Uterus (tissue), 2 donors: ENCODE measurements around the gene MPHOSPH6.

Experiments used
- POLR2A ChIP-seq, 2 donors: fragments of 450-650 bp; IDR thresholded peaks; one replicate each; pipeline ENCODE4 v1.6.1; 2016; ENCODE audit warnings: antibody characterized with exemption in 2 of 2, mild to moderate bottlenecking in 1 of 2, moderate library complexity in 1 of 2
- TF ChIP-seq, protein P1 (sequence below), 4 experiments: fragments of 200-600 bp in 2 of 4; fragments of 450-650 bp in 2 of 4; sonication (generic) in 2 of 4; IDR thresholded peaks; one replicate each; pipeline ENCODE4 v1.5.1; 2016 to 2019; ENCODE audit warnings: antibody characterized with exemption in 4 of 4, mild to moderate bottlenecking in 2 of 4, moderate library complexity in 1 of 4

DNA sequence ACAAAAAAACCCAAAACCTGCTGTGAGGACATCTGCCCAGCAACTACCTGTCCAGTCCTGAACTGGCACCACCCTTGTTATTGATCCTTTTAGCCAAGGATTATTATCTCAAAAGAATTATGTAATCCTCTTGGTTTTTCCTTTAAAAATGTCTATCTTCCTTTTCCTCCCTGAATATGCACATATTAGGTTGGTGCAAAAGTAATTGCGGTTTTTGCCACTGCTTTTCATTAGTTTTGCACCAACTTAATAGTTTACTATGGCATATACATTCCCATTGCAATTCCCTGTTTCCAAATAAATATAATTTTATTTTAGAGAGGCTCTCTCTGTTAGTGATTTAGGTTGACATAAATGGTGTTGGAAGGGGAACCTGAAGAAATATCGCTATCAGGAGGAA, 51.3 kb downstream of the MPHOSPH6 start:
- TF ChIP-seq, protein P1, sequence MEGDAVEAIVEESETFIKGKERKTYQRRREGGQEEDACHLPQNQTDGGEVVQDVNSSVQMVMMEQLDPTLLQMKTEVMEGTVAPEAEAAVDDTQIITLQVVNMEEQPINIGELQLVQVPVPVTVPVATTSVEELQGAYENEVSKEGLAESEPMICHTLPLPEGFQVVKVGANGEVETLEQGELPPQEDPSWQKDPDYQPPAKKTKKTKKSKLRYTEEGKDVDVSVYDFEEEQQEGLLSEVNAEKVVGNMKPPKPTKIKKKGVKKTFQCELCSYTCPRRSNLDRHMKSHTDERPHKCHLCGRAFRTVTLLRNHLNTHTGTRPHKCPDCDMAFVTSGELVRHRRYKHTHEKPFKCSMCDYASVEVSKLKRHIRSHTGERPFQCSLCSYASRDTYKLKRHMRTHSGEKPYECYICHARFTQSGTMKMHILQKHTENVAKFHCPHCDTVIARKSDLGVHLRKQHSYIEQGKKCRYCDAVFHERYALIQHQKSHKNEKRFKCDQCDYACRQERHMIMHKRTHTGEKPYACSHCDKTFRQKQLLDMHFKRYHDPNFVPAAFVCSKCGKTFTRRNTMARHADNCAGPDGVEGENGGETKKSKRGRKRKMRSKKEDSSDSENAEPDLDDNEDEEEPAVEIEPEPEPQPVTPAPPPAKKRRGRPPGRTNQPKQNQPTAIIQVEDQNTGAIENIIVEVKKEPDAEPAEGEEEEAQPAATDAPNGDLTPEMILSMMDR (IDR thresholded peaks at IDR 0.05): no peak
- TF ChIP-seq POLR2A (IDR thresholded peaks at IDR 0.05): no peak
